AG09319 (cell line): ENCODE data around the gene TYMP.

ENCODE experiments used
- DNase-seq: peaks from one replicate; pipeline ENCODE4 v3.0.0-alpha.2; 2010; ENCODE audit warnings: low read depth; ENCODE audit errors: extremely low read depth
- TF ChIP-seq, protein P1 (sequence below): IDR thresholded peaks from 2 replicates; pipeline ENCODE4 v1.5.1; 2011; ENCODE audit warnings: low read depth, mild to moderate bottlenecking, inconsistent platforms, low read length, moderate library complexity

The TYMP gene

GRCh38 chr22:50569896-50570535 is 40.2 kb upstream of the TYMP start:
- DNase-seq, result no peak
- TF ChIP-seq, protein P1, sequence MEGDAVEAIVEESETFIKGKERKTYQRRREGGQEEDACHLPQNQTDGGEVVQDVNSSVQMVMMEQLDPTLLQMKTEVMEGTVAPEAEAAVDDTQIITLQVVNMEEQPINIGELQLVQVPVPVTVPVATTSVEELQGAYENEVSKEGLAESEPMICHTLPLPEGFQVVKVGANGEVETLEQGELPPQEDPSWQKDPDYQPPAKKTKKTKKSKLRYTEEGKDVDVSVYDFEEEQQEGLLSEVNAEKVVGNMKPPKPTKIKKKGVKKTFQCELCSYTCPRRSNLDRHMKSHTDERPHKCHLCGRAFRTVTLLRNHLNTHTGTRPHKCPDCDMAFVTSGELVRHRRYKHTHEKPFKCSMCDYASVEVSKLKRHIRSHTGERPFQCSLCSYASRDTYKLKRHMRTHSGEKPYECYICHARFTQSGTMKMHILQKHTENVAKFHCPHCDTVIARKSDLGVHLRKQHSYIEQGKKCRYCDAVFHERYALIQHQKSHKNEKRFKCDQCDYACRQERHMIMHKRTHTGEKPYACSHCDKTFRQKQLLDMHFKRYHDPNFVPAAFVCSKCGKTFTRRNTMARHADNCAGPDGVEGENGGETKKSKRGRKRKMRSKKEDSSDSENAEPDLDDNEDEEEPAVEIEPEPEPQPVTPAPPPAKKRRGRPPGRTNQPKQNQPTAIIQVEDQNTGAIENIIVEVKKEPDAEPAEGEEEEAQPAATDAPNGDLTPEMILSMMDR, result no peak

DNA sequence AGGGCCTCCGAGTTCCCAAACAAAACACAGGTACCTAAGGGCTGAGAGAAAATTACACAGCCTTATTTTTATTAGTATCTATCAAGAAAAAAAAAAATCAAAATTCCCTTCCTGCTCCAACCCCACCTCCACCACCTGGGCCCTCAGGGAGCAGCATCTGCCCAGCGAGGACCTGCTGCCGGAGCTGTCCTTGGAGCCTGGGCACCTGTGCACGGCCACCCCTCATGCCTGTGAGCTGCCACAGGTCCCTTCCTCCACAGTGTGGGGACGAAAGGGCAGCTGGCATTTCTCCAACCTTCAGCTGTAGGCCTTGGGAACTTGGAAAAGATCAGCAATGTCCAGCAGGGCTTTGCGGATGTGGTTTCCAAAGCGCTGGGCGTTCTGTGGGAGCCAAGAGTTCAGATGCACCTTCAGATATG is 39.2 kb upstream of the TYMP start:
- DNase-seq, result no peak
- TF ChIP-seq, protein P1, result no peak

DNA sequence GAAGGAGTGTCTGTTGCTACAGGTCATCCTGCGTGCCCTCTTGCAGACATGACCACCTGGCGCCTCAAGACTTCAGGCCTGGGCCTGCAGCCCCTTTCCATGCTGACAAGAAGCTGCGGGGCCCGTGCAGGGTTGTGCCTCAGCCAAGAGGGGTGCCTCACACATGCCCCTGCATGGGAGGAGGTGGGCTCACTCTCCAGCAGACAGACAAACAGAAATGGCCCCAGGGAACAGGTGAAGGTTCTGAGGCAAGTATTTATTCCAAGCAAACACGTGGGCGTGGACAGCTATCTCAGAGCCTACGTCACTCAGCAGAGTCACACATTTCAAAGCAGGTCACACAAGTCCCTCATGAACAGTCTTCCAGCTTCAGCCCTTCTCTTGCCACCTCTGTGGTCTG is 38.8 kb upstream of the TYMP start:
- TF ChIP-seq, protein P1, result no peak
- DNase-seq, result no peak

GRCh38 chr22:50567721-50568252 is 38.0 kb upstream of the TYMP start:
- no peak for DNase-seq
- TF ChIP-seq, protein P1, result no peak

DNA sequence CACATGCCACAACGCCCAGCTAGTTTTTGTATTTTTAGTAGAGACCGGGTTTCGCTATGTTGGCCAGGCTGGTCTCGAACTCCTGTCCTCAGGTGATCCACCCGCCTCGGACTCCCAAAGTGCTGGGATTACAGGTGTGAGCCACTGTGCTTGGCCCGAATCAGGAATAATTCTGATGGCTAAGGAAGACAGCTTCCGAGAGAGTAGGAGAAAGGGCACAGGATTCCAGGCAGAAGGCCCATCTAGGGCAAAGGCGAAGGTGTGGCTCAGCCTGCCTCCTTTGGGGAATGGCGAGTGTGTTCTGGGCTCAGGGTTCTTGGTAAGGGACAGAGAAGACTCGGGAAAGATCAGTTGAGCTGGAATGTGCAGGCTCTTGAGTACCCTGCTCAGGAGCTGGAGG is 34.5 kb upstream of the TYMP start:
- TF ChIP-seq, protein P1, result no peak
- no peak for DNase-seq

DNA sequence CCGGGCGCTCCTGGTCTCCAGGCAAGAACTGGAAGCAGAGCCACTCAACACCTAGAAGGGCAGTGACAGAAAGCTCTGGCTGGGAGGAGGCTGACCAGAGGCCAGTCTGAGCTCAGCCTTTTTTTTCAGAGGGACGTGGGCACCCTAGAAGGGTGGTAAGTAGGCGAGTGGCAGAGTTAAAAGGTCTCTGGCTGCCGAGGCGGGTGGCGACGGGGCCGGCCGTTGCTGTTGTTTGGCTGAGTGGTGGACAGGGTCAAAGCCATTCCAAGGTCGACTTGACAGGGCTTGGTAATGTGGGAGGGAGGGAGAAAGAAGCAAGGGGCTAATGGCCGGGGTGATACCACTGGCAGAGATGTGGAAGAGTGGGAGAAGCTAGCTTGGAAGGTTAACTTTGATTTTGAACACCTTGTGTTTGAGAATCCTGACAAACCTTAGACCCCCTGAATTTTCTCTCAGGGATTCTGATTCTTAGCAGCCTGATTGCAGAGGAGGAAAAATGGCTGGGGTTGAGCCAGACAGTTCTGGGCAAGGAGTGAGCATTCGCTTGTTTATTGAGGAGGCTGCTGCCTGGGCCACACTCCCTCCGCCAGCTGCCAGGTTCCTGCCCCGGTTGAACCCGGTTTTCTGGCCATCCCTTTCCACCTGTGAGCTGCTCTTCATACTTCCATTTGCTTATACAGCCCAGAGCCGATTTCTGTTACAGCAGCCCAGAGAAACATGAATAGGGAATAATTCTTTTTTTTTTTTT is 33.8 kb upstream of the TYMP start:
- TF ChIP-seq, protein P1, result no peak
- DNase-seq, result no peak

DNA sequence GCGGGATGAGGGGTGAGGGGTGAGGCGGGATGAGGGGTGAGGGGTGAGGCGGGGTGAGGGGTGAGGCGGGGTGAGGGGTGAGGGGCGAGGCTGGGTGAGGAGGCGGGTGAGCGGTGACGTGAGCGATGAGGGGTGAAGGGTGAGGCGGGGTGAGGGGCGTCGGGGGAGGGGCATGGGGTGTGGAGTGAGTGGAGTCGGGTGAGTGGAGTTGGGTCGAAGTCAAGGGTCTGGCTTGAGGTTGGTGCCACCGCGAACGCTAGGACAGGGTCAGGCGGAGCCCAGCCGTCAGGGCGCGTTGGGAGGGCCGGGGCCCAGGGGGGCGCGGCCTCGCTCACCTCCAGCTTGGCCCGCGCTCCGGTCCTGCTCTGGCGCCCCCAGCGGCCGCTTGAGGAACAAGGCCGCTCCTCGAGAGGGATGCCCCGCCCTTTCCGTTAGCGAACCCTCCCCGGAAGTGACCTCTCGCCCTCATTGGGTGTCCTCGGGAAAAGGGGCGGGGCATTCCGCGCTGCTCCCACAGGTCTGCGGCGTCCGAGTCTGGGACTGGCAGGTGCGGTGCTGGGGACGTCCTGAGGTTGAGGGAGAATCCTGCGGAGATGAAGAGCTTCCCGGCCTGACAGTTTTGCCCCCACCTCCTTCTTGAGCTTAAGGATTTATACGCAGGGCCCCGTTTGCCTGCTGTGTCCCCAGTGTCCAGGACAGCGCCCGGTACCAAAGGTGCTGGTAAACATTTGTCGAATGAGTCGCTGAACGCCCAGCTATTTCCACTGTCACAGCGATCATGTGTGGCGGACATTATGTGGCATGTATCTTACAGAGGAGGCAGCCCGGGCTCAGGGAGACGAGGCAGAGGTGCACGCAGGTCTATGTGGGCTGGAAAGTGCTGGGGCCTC is 33.0 kb upstream of the TYMP start, which contains the start of gene SYCE3:
Gene SYCE3, minus strand, starts transcription at position 397 of the 890 bp plus-strand sequence. CDS start 6,514 bp downstream, outside the sequence.
- TF ChIP-seq, protein P1, result peak; percentile 71
- peak; percentile 61 for DNase-seq
